Fibroblast of mammary gland (primary cell): ENCODE data around the gene PSORS1C1.

ENCODE experiments used
- DNase-seq: peaks from one replicate; pipeline ENCODE4 v3.0.0-alpha.2; 2010; ENCODE audit warnings: low read depth
- H3K4me3 ChIP-seq: 2 replicates; pipeline ENCODE4 v1.5.1; 2011; ENCODE audit warnings: low read depth, mild to moderate bottlenecking, low read length, moderate library complexity; ENCODE audit not compliant: control insufficient read depth
- CTCF ChIP-seq: conservative IDR thresholded peaks from 2 replicates; pipeline ENCODE4 v1.5.1; 2011; ENCODE audit warnings: low read depth, low read length, inconsistent platforms; ENCODE audit not compliant: control insufficient read depth, insufficient read depth

Gene PSORS1C1

GRCh38 chr6:31110825-31111582 is 3.6 kb upstream of the PSORS1C1 start:
- H3K4me3 ChIP-seq: no peak overlapping the region
- DNase-seq: no peak
- TF ChIP-seq CTCF: no peak

GRCh38 chr6:31111712-31112111 is 2.9 kb upstream of the PSORS1C1 start:
- no peak for TF ChIP-seq CTCF
- no peak overlapping the region for H3K4me3 ChIP-seq
- no peak for DNase-seq

GRCh38 chr6:31112478-31112877 is 2.1 kb upstream of the PSORS1C1 start, which contains the start of gene C6orf15:
TSS of gene C6orf15 (minus strand) at chr6:31112575. CDS start at chr6:31112555, 20 bp downstream.
- H3K4me3 ChIP-seq: no peak within 1 kb of the TSS
- no peak for DNase-seq
- no peak for TF ChIP-seq CTCF

- H3K4me3 ChIP-seq: no peak overlapping the region
- TF ChIP-seq CTCF: no peak
- DNase-seq: peak; percentile 83
Observed at GRCh38 chr6:31113861-31114540, 599 bp upstream of the PSORS1C1 start.

- DNase-seq: peak; percentile 69
- peak; percentile 42 for TF ChIP-seq CTCF
- peak overlapping the region; percentile 43 for H3K4me3 ChIP-seq
Observed at GRCh38 chr6:31114970-31115849, 610 bp downstream of the PSORS1C1 start.

- TF ChIP-seq CTCF: no peak
- DNase-seq: no peak
- H3K4me3 ChIP-seq: no peak overlapping the region
Observed at GRCh38 chr6:31115941-31116560, 1.5 kb downstream of the PSORS1C1 start.
